OCI-LY7 (cell line): ENCODE measurements around the gene NAV2.

Source experiments
- CTCF ChIP-seq: fragments of 200-600 bp; sonication (generic); conservative IDR thresholded peaks from 2 replicates; pipeline ENCODE4 v1.5.1; 2014; ENCODE audit warnings: mild to moderate bottlenecking, antibody characterized with exemption, low read length, moderate library complexity, mixed read lengths
- EZH2phosphoT487 ChIP-seq: fragments of 200-600 bp; sonication (generic); IDR thresholded peaks from 2 replicates; pipeline ENCODE4 v1.6.1; 2018; ENCODE audit warnings: low read depth, borderline replicate concordance, mild to moderate bottlenecking, mixed run types, antibody characterized with exemption, low read length, moderate library complexity, mixed read lengths

- TF ChIP-seq CTCF (no peak), EZH2phosphoT487 (no peak)
Observed at GRCh38 chr11:19956228-19956627, 243.6 kb downstream of the NAV2 start.
